ENCODE data around the gene USP10.
A peak's percentile ranks its signal among the peaks of the same experiment; 100 is the strongest.

The USP10 gene

DNA sequence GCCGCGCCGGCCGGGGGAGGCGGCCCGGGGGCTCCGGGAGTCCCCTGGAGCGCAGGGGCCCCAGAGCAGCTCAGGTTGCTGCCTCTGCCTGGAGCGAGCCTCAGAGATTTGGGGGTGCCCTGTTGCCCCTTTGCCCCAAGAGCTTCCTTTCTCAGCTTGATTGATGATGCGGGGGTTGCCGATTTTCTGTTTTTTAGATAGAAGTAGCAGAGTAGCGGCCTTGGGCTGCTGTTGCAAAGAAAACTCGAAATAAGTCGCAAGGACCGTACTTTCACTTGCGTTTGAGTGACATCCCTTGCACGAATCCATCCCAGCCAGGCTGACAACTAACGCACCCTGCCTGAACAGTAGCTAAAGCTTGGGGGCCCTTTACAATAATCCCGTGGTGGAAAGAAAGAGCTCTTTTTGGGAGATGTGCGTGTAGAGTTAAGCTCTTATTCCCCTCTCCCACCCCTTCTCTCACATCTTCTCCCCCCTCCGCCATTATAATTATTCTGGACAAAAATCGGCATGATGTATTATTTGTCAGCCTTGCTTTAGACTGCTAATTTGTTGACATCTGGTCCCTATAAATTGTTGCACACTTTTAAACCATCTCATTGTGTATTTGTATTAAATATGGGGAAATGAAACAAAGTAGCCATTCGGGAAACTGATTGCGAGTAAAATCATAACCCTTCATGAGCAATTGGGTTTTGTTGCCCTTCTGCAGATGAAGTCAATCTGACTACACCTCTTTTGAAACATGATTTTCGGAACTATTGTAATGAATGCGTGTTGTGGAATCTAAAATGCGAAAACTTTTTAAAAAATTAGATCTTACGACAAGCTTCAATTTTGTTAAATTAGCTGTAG lies 873 bp downstream of the USP10 start:
- no peak for DNase-seq

GRCh38 chr16:84703681-84704080 lies 3.9 kb downstream of the USP10 start:
- no peak for DNase-seq

GRCh38 chr16:84704253-84704652 lies 4.5 kb downstream of the USP10 start:
- no peak for DNase-seq

DNA sequence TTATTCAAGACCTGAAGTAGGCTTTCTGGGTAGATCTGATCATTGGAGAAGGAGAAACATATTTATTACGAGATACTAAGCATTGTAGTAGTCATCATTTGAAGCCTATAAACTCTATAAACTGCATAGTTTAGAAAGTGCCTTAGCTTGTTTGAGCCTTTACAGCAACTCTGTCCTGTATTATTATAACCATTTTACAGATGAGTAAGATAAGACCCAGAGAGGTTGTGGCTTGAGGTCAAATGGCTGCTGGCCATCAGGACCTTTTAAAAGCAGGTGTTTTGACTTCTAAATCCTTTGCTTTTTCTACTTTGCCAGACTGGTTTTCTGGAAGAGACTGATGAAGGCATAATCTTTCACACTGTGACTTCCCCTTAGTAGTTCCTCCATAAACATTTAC lies 7.1 kb downstream of the USP10 start:
- DNase-seq = no peak

DNA sequence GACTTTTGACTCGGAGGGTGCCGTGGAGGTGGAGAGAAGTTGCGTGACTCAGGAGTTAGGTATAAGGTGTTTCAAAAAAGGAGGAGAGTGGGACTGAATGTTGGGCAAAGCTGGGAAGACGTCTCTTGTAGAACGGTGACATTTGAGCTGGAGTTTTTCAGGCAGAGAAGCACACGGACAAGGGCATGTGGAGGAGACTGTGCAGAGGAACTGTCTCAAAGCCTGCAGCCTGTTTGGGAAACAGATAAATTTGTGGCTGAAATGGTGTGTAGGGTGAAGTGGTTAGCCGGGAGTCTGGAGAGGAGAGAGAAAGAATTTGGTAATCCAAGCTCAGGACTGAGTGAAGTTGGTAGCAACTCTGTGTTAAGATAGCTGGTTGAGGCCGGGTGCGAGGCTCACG lies 9.8 kb downstream of the USP10 start:
- DNase-seq = no peak

GRCh38 chr16:84710686-84711085 lies 10.9 kb downstream of the USP10 start:
- DNase-seq = no peak

GRCh38 chr16:84712138-84712671 lies 12.4 kb downstream of the USP10 start:
- DNase-seq = no peak

DNA sequence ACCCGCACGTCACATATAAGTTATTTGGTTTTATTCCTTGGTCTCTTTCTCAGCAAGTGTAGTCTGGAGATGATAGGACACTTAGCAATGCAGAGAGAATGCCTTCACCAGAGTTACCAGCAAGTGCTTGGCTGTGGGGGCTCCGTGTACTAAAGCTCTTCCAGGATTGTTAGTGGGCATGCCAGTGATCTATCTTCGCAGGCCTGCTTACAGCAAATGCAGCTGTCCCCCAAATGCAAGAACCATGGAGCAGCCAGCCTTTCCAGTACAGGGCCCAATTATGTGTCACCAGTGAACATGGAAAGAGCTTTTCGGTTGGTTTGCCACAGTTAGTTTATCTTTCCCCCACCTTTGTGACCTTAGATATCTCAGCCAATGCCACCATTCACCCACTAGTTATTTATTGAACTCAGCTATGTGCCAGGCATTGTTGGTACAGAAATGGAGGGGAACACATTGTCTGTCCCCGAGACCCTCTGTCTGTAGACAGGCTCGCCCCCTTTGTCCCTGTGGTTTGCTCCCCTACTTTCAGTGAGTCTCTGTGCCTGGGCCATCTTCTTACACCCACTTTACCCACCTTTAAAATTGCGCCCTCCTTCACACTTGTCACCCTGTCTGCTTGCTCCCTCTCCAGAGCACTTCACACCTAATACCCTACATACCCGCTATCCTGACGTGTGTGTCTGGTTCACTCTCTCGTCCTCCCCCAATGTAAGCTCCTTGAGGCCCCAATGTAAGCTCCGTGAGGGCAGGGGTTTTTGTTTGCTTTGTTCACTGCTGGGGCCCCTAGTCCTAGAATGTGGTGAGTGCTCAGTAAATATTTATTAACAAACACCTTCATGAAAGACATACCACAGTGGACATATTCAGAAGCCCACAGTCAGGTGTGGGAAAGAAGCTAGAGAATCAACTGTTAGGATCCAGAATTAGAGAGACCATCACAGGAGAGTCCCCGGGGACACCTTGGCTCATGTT lies 13.3 kb downstream of the USP10 start:
- no peak for DNase-seq

DNA sequence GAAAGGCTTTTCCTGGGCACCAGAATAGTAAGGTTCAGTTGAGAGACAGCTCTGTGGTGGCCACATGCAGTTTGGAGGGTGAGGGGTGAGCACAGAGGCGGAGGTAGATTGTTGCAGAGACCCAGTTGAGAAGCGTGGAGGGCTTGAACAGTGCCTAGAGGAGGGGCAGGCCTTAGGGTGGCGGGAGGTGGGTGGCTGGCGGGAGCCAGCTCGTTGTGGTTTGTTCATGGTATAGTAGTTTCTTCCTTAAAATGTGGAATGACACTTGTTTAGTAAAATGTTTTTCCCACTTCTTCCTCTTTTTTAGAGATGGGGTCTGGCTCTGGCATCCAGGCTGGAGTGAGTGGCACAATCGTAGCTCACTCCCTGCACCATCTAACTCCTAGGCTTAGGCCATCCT lies 14.2 kb downstream of the USP10 start:
- no peak for DNase-seq

- no peak for DNase-seq
Observed at GRCh38 chr16:84715424-84715823, 15.6 kb downstream of the USP10 start.

DNA sequence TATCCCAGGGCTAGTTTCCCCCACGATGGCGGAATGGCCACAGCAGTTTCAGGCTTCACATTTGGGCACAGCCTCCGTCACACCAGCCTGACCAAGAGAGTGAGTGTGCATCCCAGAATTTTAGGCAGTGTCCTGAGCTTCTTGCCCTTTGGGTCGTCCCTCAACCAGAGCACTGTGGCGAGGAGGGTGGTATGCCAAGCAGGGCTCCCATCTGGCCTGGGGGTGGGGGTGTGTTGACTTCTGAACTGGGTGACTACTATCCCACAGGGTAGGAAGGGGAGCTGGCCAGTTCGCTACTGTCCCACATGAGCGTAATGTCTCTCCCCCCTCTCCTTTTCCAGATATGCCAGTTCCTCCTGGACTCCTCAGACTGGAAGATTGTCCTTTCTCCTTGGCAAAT lies 16.1 kb downstream of the USP10 start:
- DNase-seq = no peak

GRCh38 chr16:84716740-84717139 lies 16.9 kb downstream of the USP10 start:
- no peak for DNase-seq

DNA sequence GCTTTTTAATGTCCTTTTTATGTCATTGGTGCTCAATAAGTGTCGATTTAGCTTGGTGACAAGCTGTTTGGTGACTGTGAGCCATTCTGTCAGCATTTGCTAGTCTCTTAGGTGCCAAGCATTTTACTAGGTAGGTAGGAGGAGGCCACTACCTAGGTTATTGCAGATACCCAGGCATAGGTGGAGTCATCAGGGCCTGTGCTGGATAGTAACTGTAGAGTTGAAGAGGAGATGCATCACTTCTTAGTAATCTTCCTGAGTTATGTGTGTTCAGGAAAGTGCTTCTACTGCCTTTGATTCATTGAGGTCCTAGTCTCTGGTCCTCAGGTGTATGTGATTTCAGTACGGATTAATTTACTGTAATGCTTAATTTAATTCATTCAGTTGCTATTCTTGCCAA lies 17.7 kb downstream of the USP10 start:
- DNase-seq = no peak

DNA sequence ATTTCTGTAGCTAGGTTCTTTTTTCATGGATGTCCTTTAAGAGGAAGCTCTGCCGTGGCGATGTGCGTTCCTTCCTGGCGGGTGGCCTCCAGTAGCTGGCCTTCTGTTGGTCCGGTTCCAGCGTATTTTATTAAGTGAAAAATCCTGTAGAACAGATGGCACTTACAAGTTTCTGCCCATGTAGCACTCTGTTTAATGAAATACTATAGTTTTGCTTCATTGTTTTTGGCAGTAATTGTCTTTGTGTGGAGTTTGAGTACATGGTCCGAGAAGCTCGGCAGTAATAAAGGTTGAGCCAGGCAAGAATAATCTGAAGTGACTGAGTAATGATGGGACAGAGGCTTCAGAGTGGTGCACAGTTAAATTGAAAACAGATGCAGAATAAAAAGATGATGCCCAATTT lies 20.4 kb downstream of the USP10 start:
- DNase-seq = no peak

DNA sequence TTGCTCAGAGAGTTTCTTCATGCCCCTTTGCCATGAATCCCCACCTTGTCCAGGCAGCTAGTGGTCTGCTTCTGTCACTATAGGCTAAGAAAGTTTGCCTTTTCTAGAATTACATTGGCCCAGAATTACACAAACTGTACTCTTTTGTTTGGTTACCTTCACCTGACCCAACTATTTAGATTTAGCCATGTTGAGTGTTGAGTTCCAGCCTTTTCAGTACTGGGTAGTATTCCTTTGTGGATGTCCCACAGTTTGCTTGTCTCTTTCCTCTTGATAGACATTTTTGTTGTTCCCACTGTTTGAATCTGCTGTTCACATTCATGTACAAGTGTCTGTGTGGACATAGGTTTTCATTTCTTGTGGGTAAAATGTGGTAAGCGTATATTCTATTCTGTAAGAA lies 22.3 kb downstream of the USP10 start:
- DNase-seq = no peak

- no peak for DNase-seq
Observed at GRCh38 chr16:84723906-84724305, 24.1 kb downstream of the USP10 start.

GRCh38 chr16:84724606-84725309 lies 25.0 kb downstream of the USP10 start:
- DNase-seq = no peak

- no peak for DNase-seq
Observed at GRCh38 chr16:84725481-84726078, 25.8 kb downstream of the USP10 start.

GRCh38 chr16:84726079-84726668 lies 26.4 kb downstream of the USP10 start:
- peak; percentile 27 for DNase-seq

DNA sequence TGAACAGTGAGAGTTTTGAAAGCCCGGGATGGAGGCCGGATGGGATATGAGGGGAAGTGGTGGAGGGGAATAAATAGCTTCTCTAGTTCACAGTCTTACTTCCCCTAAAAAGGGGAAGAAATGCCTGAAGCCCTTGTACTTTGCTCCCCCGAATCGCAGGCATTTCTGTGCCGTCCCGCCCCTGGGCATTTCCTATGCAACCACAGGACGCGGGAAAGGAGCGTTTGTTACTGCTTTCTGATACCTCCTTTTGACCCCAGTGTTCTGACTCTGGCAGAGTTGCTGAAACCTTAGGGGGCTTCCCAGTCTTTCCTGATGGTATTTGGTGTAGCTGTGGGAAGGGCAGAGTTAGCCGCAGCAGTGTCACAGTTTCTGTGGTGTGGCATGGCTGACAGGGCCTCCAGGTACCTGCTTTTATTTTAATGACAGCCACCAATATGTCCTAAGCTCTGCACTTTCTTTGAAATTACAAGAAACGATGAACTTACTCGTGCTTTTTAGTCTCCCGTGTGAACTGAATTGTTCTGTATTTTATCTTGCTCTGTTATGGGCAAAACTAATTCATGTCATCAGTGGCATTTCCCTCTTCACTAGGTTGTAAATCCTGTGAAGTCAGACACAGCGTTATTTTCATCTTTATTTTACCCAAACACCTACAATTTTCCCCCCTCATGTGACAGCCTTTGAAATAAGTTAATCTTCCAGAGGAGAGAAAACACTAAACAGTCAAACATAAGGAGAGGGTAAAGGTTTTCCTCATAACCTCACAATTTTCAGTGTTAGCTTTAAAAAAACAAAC lies 27.1 kb downstream of the USP10 start:
- no peak for DNase-seq

GRCh38 chr16:84728853-84729424 lies 29.1 kb downstream of the USP10 start:
- DNase-seq = no peak

Measured in NCI-H748 treated with DMSO at 0.1 percent for 48 hours (cell line).